Left cardiac atrium (tissue), 4 donors: ENCODE measurements around the gene PRIM1. TPM values are rescaled to one million over a fixed set of nuclear protein-coding genes. Genes with fewer than 3 reads are reported as not detected.
"Not testable (repeated sequence)": the region's sequence is repeated elsewhere in the genome, so short reads cannot be mapped to it uniquely, and the experiment has no call there.

Experiments used
- ATAC-seq, 2 donors: fragments of 200-7000 bp; cut with Tn5 transposase; one replicate each; pipeline ENCODE4 v1.9.1; 2020; ENCODE audit warnings: mild to moderate bottlenecking in 2 of 2, moderate library complexity in 2 of 2
- DNase-seq: peaks from one replicate; pipeline ENCODE4 v3.0.0-alpha.2; 2020
- intact Hi-C, 2 donors: fragments of 100-400 bp; cut with DNase I; formaldehyde crosslinking; loops; one replicate each; pipeline versions ENCODE4 v1.14.1 to v1.15.1; 2022 to 2023
- total RNA-seq, 2 donors: library from RNA; stranded (reverse); fragmentation: NEBNext Ultra II Directional; extraction: Animal tissue kit (Norgen Biotek cat#: 25700); gene quantifications; one replicate each; pipeline ENCODE4 v1.2.1, GENCODE V29; 2021
- donor health status: DM: no; HTN: yes; CAD: no.
- donor health status: DM: no; HTN: yes; CAD: no; lungs with severe emphysema.
- donor health status: DM: yes; HTN: yes; CAD: no.
- donor health status: Dilated cardiomyopathy.

Gene PRIM1
- total RNA-seq, 2 donors from 2014 or later = 2.7 to 5.6 TPM

DNA sequence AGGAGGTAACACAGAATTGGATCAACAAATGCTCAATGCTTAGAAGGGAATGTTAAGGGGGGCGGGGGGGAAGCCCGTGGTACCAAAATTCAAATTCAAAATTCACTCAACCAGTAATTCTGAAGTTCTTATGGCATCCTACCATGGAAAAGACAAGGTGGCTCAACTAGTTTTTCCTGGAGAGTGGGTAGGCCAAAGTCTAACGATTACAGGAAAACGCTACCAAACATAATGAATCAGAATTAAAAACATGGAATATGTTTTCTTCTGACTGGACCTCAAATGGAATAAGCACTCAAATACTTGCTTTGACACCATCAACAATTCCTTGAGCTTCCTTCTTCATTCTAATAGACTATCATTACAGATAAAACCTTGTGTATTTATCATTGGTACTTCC, 29.3 kb downstream of the PRIM1 start:
- intact Hi-C loops = loop anchor here in 1 of 2 donors (10.0 kb wide), 1 partner anchor 78 kb away; the partner anchor contains the start of gene ATP5F1B

DNA sequence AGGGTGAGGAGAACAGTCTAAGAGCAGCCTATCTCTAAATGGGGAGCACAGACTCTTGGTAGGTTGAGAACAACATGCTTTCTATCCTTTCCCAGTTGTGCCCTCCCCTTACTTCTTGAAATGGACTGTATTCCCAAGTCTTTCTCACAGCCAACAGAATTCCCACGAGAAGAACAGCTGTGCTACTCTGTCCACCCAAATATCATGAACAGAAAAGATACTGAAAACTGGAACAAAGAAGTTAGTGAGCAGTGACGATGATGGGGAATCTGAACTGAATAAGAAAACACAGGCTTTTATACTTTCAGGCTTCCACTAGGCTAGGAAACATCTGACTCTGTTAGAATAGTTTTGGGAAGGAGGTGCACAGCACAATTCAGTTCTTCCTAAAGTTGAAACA, 30.4 kb downstream of the PRIM1 start:
- no peak for DNase-seq
- intact Hi-C loops = loop anchor here in 1 of 2 donors (10.0 kb wide), 1 partner anchor 77 kb away; the partner anchor contains the start of gene ATP5F1B
- ATAC-seq = no peak

More for the DNA sequence above, 29.3 kb downstream of the PRIM1 start:
- ATAC-seq (no peak), DNase-seq (no peak)

DNA sequence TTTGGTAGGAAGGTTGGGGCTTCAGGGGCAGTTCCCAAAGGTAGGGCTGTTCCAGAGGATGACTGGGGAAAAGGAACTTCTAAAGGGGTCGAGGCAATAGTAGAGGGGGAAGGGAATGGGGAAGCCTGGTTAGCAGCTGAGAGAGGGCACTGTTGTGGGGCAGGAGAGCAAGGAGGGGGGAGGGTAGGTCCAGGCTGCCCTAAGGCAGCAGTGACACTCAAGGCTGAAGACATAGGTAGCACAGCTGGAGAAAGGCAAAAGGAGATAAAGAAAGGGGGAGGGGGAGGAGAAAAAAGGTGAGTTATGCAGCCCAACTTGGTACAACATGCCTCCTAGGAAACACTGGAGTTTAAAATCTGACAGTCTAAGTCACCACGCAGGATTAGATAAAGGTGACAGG, 30.9 kb downstream of the PRIM1 start:
- intact Hi-C loops = loop anchor here in 1 of 2 donors (10.0 kb wide), 1 partner anchor 76 kb away; the partner anchor contains the start of gene ATP5F1B
- no peak for DNase-seq
- no peak for ATAC-seq

DNA sequence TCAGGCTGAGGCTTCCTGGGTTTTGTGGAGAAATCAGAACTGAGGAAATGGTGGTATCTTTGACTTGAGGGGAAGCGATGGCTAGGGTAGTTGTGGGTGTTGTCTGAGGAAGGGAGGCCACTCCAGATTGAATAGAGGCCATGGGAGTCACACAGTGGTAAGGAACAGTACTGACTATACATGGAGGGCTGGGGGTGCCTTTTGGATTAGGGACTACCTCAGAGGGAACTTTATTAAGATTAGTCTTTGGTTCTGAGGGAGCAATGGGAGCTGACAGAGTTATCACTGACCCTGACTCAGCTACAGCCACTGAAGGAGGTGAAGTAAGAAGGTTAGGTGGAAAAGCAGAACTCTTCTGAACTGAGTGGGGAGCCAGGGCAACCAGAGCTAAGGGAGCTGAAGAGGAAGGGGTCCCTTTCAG, 31.4 kb downstream of the PRIM1 start:
- no peak for ATAC-seq
- intact Hi-C loops = loop anchor here in 1 of 2 donors (10.0 kb wide), 1 partner anchor 76 kb away; the partner anchor contains the start of gene ATP5F1B
- no peak for DNase-seq

DNA sequence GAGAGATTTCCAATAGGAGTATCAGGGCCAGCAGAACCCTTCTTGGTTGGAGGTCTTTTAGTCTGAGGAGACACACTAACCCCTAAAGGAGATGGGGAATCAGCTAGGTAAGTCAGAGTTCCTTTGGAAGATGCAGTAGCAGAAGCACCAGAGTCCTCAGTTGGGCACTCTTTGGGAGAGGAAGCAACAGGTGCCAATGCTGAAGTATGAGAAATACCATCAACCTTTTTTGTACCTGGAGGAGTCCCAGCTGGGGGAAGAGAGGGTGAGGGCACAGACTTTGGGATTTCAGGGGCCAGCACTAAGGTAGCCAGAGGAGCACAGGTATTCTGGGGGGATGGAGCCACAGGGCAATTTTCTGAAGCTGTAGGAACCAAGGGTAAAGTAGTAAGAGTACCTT, 33.1 kb downstream of the PRIM1 start:
- DNase-seq = no peak
- intact Hi-C loops = no loop called here
- ATAC-seq = no peak

DNA sequence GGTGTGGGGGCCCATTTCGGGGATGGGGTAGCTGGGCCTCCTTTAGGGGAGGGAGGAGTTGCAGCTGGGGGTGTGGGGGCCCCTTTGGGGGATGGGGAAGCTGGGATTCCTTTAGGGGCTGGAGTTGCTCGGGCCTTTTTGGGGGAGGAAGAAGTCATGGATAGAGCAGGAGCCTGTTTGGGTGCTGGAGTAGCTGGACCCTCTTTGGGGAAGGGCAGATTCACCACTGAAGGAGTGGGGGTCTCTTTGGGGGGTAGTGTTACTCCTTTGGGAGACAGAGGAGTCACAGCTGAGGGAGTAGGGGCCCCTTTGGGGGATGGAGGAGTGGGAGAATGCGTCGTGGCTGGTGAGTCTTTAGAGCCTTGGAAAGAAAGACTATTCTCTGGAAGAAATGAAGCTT, 33.5 kb downstream of the PRIM1 start:
- DNase-seq = no peak
- ATAC-seq = no peak
- intact Hi-C loops = no loop called here

DNA sequence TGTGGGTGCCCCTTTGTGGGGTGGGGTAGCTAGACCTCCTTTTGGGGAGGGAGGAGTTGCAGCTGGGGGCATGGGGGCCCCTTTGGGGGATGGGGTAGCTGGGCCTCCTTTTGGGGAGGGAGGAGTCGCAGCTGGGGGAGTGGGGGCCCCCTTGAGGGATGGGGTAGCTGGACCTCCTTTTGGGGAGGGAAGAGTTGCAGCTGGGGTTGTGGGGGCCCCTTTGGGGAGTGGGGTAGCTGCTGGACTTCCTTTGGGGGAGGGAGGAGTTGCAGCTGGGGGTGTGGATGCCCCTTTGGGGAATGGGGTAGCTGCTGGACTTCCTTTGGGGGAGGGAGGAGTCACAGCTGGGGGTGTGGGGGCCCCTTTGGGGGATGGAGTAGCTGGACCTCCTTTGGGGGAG, 34.0 kb downstream of the PRIM1 start:
- no peak for ATAC-seq
- intact Hi-C loops = no loop called here
- DNase-seq = no peak

DNA sequence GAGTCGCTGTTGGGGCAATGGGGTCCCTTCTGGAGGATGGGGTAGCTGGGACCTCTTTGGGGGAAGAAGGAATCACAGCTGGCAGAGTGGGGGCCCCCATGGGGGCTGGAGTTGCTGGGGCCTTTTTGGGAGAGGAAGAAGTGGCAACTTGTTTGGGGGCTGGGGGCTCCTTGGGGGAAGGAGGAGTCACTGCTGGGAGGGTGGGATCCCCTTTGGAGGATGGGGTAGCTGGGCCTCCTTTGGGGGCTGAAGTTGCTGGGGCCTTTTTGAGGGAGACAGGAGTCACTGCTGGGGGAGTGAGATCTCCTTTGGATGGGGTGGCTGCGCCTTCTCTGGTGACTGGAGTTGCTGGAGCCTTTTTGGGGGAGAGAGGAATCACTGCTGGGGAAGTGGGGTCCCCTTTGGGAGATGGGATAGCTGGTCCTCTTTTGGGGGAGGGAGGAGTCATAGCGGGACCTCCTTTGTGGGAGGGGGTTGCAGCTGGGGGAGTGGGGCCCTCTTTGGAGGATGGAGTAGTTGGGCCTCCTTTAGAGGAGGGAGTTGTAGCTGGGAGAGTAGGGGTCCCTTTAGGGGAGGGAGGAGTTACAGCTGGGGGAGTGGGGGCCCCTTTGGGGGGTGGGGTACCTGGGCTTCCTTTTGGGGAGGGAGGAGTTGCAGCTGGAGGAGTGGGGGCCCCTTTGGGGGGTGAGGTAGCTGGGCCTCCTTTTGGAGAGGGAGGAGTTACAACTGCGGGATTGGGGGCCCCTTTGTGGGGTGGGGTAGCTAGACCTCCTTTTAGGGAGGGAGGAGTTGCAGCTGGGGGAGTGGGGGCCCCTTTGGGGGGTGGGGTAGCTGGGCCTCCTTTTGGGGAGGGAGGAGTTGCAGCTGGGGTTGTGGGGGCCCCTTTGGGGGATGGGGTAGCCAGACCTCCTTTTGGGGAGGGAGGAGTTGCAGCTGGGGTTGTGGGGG, 34.9 kb downstream of the PRIM1 start:
- intact Hi-C loops = no loop called here
- no peak for ATAC-seq
- no peak for DNase-seq

DNA sequence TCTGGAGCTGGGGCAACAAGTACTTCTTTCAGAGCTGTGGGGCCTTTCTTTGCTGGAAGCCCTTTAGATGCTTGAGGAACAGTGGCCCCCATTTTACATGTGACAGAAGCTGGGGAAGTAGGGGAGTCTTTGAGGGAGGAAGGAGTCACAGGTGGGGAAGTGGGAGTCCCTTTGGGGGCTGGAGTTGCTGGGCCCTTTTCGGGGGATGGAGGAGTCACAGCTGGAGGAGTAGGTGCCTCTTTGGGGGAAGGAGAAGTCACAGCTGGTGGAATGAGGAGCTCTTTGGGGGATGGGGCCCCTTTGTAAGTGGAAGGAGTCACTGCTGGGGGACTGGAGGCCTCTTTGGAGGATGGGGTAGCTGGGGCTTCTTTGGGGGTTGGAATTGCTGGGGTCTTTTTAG, 35.7 kb downstream of the PRIM1 start:
- intact Hi-C loops = no loop called here
- ATAC-seq = no peak
- no peak for DNase-seq

DNA sequence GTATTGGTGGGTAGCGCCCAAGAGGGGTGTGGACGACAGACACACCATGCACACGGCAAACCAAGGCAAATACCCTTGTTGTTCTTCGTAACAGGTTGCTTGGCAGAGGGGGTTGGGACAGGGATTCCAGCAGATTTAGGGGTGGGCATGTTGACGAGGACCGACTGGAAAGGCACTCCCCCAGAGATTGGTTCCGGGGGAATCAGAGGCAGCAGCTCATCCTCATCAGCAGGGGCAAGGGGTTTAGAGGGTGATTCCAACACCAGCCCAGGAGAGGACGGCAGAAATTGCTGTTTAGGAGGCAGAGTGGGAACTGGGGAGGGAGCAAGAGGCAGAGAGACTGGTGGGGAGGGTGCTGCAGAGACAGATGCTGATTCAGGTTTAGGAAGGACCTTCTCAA, 36.3 kb downstream of the PRIM1 start:
- ATAC-seq (no peak), DNase-seq (no peak)
- intact Hi-C loops = no loop called here

DNA sequence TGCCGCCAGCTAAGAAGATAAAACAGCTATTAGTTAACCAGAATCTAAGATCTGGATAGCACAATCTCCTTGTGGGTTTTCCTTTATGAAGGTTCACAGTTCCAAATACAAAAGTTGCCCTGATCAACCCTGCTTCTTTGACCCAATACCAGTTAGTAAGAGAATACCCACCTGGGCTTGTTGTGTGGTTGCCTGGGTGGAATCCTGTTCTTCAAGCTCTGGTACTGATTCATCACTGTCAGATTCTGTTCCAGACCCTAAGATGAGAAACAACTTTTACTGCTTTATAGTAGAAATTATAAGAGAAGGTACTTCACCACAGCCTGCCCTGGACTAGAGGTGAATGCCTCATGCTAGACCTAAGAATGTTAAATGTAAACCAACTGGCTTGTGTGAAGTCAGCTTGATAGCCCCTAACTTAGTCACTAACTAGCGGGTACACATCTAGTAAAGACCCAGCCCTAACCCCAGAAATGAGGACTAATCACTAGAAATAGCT, 37.6 kb downstream of the PRIM1 start:
- intact Hi-C loops = no loop called here
- DNase-seq (no peak), ATAC-seq (no peak)

DNA sequence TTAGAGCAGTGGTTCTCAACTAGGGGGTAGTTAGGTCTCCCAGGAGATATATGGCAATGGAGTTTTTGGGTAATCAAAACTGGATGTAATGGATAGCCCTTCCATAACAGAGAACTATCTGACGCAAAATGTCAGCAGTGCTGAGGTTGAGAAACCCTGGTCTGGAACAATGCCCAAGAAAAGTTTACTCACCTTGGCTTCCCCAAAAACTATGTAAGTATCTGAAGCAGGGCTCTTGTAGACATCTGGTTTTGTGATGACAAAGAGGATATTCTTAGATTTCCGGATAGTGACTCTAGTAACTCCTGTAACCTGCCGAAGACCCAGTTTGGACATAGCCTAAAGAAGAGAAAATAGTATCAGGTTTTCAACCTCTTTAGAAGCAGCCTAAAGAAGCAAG, 38.8 kb downstream of the PRIM1 start:
- DNase-seq (no peak), ATAC-seq (no peak)
- intact Hi-C loops = no loop called here

DNA sequence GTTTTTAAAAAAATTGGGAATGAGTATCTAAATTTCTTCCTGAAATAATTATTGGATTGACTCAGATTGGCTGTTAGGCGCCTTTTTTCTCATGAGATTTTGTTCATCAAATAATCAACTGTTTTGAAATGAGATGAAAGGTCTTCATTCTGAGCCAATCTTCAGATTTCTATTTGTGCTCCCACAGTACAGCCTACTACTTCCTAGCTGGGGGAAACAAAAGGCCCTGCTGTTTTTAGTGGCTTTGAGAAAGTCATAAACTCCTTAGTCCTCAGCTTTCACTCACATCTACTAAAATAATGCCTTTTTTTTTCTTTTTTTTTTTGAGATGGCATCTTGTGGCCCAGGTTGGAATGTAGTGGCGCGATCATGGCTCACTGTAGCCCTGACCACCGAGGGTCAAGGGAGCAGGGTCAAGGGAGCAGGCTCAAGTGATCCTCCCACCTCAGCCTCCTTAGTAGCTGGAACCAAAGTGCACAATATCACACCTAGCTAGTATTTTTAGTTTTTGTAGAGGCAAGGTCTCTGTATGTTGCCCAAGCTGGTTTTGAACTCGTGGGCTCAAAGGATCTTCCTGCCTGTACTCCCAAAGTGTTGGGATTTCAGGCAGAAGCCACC, 42.3 kb downstream of the PRIM1 start:
- ATAC-seq = no peak
- DNase-seq = no peak
- intact Hi-C loops = no loop called here

DNA sequence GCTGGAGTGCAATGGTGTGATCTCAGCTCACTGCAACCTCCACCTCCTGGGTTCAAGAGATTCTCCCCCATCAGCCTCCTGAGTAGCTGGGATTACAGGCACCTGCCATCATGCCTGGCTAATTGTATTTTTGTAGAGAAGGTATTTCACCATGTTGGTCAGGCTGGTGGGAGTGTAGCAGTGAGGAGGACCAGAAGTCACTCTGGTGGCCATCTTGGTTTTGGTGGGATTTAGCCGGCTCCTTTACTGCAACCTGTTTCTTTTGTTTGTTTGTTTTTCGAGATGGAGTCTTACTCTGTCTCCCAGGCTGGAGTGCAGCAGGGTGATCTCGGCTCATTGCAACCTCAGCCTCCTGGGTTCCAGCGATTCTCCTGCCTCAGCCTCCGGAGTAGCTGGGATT, 47.6 kb downstream of the PRIM1 start:
- intact Hi-C loops, DNase-seq, ATAC-seq: not testable (repeated sequence)

DNA sequence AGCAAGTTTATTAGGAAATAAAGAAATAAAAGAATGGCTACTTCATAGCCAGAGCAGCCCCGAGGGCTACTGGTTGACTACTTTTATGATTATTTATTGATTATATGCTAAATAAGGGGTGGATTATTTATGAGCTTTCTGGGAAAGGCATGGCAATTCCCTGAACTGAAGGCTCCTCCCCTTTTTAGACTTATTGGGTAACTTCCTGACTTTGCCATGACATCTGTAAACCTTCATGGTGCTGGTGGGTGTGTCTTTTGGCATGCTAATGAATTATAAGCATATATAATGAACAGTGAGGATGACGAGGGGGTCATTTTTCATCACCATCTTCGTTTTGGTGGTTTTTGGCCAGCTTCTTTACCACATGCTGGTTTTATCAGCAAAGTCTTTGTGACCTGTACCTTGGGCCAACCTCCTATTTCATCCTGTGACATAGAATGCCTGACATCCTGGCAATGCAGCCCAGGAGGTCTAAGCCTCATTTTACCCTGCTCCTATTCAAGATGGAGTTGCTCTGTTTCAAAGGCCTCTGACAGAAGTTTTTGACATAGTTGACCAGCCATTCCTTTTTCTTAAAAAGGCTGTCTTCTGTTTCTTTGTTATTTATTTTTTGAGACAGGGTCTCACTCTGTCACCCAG, 53.0 kb downstream of the PRIM1 start:
- DNase-seq (no peak), ATAC-seq (no peak)
- intact Hi-C loops = no loop called here

DNA sequence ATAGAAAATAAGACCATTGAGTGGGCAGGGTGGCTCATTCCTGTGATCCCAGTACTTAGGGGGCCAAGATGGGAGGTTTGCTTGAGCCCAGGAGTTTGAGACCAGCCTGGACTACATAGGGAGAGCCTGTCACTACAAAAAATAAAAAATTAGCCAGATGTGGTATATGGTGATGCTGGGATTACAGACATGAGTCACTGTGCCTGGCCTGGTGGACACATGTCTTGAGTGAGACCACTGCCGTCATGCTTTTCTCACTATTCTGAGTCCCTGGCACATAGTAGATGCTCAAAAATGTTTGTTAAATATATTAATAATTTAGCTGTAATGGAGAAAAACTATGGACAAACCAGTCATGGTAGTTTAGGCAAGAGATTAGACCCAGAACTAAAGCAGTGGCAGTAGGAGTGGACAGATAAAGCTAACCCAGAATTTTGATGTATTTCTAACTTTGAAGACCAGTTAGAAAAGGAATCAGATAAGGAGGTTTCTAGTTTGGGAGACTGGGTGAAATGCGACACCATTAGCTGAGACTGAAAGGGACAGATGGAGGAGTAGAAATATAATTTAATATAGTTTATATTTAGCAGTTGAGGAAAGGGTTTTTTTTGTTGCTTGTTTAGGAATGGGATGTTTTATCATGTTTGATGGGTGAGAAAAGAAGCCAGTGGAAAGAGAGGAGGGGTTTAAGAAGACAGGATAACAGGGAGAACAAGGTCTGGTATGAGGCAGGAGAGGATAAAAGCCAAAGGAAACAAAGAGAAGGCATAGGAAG, 56.6 kb downstream of the PRIM1 start:
- intact Hi-C loops = no loop called here
- ATAC-seq = no peak
- no peak for DNase-seq

DNA sequence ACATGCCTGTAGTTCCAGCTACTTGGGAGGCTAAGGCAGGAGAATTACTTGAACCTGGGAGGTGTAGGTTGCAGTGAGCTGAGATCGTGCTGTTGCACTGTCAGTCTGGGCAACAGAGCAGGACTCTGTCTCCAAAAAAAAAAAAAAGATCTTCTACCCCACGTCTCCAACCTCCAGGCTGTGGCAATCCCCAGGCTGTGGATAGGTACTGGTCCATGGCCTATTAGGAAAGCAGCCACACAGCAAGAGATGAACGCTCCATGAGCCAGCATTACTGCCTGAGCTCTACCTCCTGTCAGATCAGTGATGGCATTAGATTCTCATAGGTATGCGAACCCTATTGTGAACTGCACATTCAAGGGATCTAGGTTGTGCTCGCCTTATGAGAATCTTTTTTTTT, 58.0 kb downstream of the PRIM1 start:
- intact Hi-C loops = no loop called here
- DNase-seq (no peak), ATAC-seq (no peak)

DNA sequence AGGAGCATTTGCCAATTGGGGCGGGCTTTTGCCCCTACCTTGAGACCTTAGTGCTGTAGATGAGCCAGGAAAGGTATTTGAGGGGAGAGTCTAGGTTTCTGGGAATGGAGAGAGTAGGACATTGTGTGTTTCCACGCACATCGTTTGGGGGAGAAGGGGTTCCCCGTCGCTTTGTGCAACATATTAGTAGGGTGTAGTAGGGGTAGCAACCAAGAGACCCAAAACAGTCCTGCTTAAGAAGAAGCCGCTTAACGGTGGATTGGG, 63.3 kb downstream of the PRIM1 start:
- intact Hi-C loops = no loop called here
- no peak for DNase-seq
- ATAC-seq = no peak

DNA sequence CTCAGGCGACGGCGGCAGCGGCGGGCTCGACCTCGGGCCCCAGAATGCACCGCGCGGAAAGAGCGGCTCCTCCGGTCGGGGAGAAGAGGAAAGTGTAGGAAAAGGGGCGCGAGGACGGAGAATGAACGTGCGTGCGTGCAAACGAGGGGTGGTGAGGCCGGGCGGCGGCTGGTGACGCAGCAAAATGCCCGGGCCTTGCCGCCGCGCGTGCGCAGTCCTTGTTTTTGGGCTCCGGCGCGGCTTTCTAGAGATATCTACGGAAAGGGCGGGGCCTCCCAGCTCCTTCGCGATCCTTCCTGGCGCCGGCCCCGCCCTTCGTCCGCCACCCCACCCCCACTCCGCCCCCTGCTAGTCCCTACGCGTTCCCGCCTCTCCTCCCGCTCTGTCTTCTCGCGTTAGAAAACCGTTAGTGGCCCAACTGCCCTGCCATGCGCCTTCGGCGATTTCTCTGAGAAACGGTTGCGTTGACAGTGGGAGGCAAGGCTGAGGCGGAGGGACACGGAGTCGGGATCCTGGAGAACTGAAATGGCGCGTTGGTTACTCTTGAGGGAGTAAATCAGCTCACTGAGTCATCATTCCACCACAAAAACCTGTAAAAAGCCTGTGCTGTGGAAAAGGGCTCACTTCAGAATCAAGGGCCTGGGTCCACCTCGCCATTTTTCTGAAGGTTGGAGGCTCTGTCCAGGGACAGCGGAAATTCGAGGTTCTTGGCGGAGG, 63.8 kb downstream of the PRIM1 start, which contains the start of gene PTGES3:
TSS of gene PTGES3 (minus strand) at position 156 of the 717 bp plus-strand sequence. CDS start 285 bp downstream, outside the sequence.
- DNase-seq = peak; percentile 98
- intact Hi-C loops = no loop called here
- peak; percentile 94 to 95 for ATAC-seq
